Motor neuron (in vitro differentiated cells): ENCODE measurements around the gene RELN. TPM values are rescaled to one million over a fixed set of nuclear protein-coding genes. Genes with fewer than 3 reads are reported as not detected.
A peak's percentile ranks its signal among the peaks of the same experiment; 100 is the strongest.

Experiments used
- ATAC-seq, 8 experiments: fragments of 200-7000 bp; cut with Tn5 transposase; replicated peaks in 6 of 8; 2 replicates each; pipeline ENCODE4 v1.8.0; 2021; ENCODE audit warnings: mild to moderate bottlenecking in 8 of 8, moderate library complexity in 8 of 8
- H3K27ac ChIP-seq, 2 donors: fragments of 250-450 bp; sonication (Bioruptor Pico); 2 replicates each; pipeline ENCODE4 v1.9.0; 2021; ENCODE audit warnings: antibody characterized with exemption in 2 of 2, mild to moderate bottlenecking in 2 of 2, moderate library complexity in 1 of 2
- H3K4me1 ChIP-seq, 2 donors: fragments of 250-450 bp; sonication (Bioruptor Pico); replicated peaks in 1 of 2; 2 replicates each; pipeline ENCODE4 v1.6.1; 2021; ENCODE audit warnings: antibody characterized with exemption in 2 of 2, mild to moderate bottlenecking in 2 of 2, moderate library complexity in 1 of 2
- H3K4me3 ChIP-seq, 5 donors: fragments of 250-450 bp; sonication (Bioruptor Pico); 2 replicates each; pipeline ENCODE4 v1.9.0; 2021; ENCODE audit warnings: antibody characterized with exemption in 5 of 5, mild to moderate bottlenecking in 5 of 5, moderate library complexity in 4 of 5
- WGBS, 10 experiments: fragments of 450-650 bp; shearing (Covaris generic); methylation state at CpG; one replicate each; pipeline ENCODE4 v1.0.0; 2022; 5-methylcytosine and 5-hydroxymethylcytosine counted together
- in situ Hi-C, 9 experiments: fragments of 400-800 bp; cut with MboI; loops; one replicate each; pipeline ENCODE4 v1.15.0; 2021; ENCODE audit warnings: low sequenced_read_pairs in 9 of 9, low pct_unique_long_range_greater_than_20kb in 2 of 9; ENCODE audit not compliant: unreplicated experiment in 9 of 9
- total RNA-seq, 8 experiments: library from RNA; unstranded; fragments of 300-600 nt; gene quantifications; 2 replicates each; pipeline versions ENCODE4 v1.2.3 to v1.2.4, GENCODE V29; 2022

Gene RELN
- total RNA-seq, 8 experiments from 2014 or later: 0.36 to 72.9 (median 35.2) TPM

- WGBS, 10 experiments: 0 to 89% (median 57%) methylated on average over 1 of the region's 1 CpG; no CpG with 5 or more reads in 1 of the 10 experiments
- in situ Hi-C loops: no loop called here
- ATAC-seq: peak in 3 of 8 experiments; percentile 43 to 70 (median 56)
- Histone ChIP-seq H3K4me1 (peaks cover 9 to 39% of the 10 kb centered on the region in 2 donors), H3K27ac (no peak overlapping the region), H3K4me3 (no peak overlapping the region)
These were observed 290.4 kb downstream of the RELN start for GRCh38 chr7:103699032-103699431.

- H3K4me3 ChIP-seq: no peak overlapping the region
These were observed 291.4 kb downstream of the RELN start for GRCh38 chr7:103698064-103698463.

GRCh38 chr7:103695521-103695920 is 293.9 kb downstream of the RELN start:
- WGBS, 10 experiments: 0 to 76% (median 52%) methylated on average over 1 to 4 of the region's 4 CpGs
- H3K4me3 ChIP-seq: no peak overlapping the region
- in situ Hi-C loops: no loop called here
- peaks cover 17 to 41% of the 10 kb centered on the region in 2 donors for H3K4me1 ChIP-seq
- peak in 7 of 8 experiments; percentile 37 to 93 (median 79) for ATAC-seq
- no peak overlapping the region for H3K27ac ChIP-seq

More at GRCh38 chr7:103698064-103698463, 291.4 kb downstream of the RELN start:
- in situ Hi-C loops: no loop called here
- Histone ChIP-seq H3K4me1 (peaks cover 9 to 39% of the 10 kb centered on the region in 2 donors), H3K27ac (no peak overlapping the region)
- no peak for ATAC-seq

GRCh38 chr7:103694304-103694703 is 295.2 kb downstream of the RELN start:
- in situ Hi-C loops: no loop called here
- no peak for ATAC-seq
- WGBS, 10 experiments: 31 to 100% (median 92%) methylated on average over 1 to 4 of the region's 4 CpGs; no CpG with 5 or more reads in 3 of the 10 experiments

GRCh38 chr7:103691291-103691690 is 298.2 kb downstream of the RELN start:
- Histone ChIP-seq H3K4me1 (peaks cover 34 to 51% of the 10 kb centered on the region in 2 donors), H3K27ac (no peak overlapping the region), H3K4me3 (no peak overlapping the region)
- in situ Hi-C loops: no loop called here
- ATAC-seq: no peak
- WGBS, 10 experiments: 0 to 100% (median 82%) methylated on average over 1 to 4 of the region's 4 CpGs; no CpG with 5 or more reads in 2 of the 10 experiments

More at GRCh38 chr7:103694304-103694703, 295.2 kb downstream of the RELN start:
- no peak overlapping the region for H3K4me3 ChIP-seq
- H3K27ac ChIP-seq: no peak overlapping the region
- peaks cover 26 to 42% of the 10 kb centered on the region in 2 donors for H3K4me1 ChIP-seq

- no peak overlapping the region for H3K4me3 ChIP-seq
- peak in 5 of 8 experiments; percentile 52 to 77 (median 71) for ATAC-seq
- in situ Hi-C loops: no loop called here
- peak overlapping the region in 1 of 2 donors; percentile 7 for H3K27ac ChIP-seq
- WGBS, 10 experiments: 3 to 80% (median 53%) methylated on average over 1 to 5 of the region's 6 CpGs; no CpG with 5 or more reads in 1 of the 10 experiments
- H3K4me1 ChIP-seq: peaks cover 27 to 51% of the 10 kb centered on the region in 2 donors
These were observed 299.1 kb downstream of the RELN start for GRCh38 chr7:103690242-103690974.

GRCh38 chr7:103689255-103689654 is 300.2 kb downstream of the RELN start:
- peak in 5 of 8 experiments; percentile 64 to 80 (median 75) for ATAC-seq
- in situ Hi-C loops: no loop called here
- H3K4me1 ChIP-seq: peaks cover 25 to 50% of the 10 kb centered on the region in 2 donors
- H3K4me3 ChIP-seq: no peak overlapping the region
- H3K27ac ChIP-seq: peak overlapping the region in 1 of 2 donors; percentile 12
- 15 to 73% (median 51%) methylated on average over 2 to 5 of the region's 5 CpGs; no CpG with 5 or more reads in 2 of the 10 experiments for WGBS, 10 experiments

- no peak overlapping the region for H3K27ac ChIP-seq
- ATAC-seq: no peak
- no peak overlapping the region for H3K4me3 ChIP-seq
- in situ Hi-C loops: no loop called here
- peaks cover 25 to 50% of the 10 kb centered on the region in 2 donors for H3K4me1 ChIP-seq
- WGBS, 10 experiments: 40 to 100% (median 82%) methylated on average over 1 of the region's 1 CpG; no CpG with 5 or more reads in 4 of the 10 experiments
These were observed 301.5 kb downstream of the RELN start for GRCh38 chr7:103687951-103688350.

- Histone ChIP-seq H3K27ac (no peak overlapping the region), H3K4me1 (peaks cover 25 to 50% of the 10 kb centered on the region in 2 donors), H3K4me3 (no peak overlapping the region)
- no peak for ATAC-seq
- 0 to 100% (median 100%) methylated on average over 1 of the region's 1 CpG; no CpG with 5 or more reads in 3 of the 10 experiments for WGBS, 10 experiments
- in situ Hi-C loops: no loop called here
These were observed 302.2 kb downstream of the RELN start for GRCh38 chr7:103687272-103687671.

- 0 to 86% (median 46%) methylated on average over 1 to 2 of the region's 2 CpGs; no CpG with 5 or more reads in 3 of the 10 experiments for WGBS, 10 experiments
These were observed 302.7 kb downstream of the RELN start for GRCh38 chr7:103686763-103687162.

GRCh38 chr7:103686064-103686463 is 303.4 kb downstream of the RELN start:
- ATAC-seq: peak in 3 of 8 experiments; percentile 24 to 40 (median 28)
- in situ Hi-C loops: no loop called here
- no peak overlapping the region for H3K27ac ChIP-seq

More at GRCh38 chr7:103686763-103687162, 302.7 kb downstream of the RELN start:
- ATAC-seq: no peak
- H3K27ac ChIP-seq: no peak overlapping the region
- H3K4me1 ChIP-seq: peaks cover 25 to 50% of the 10 kb centered on the region in 2 donors
- no peak overlapping the region for H3K4me3 ChIP-seq
- in situ Hi-C loops: no loop called here

GRCh38 chr7:103685646-103686045 is 303.8 kb downstream of the RELN start:
- in situ Hi-C loops: no loop called here
- no peak overlapping the region for H3K4me3 ChIP-seq
- WGBS, 10 experiments: 0 to 100% (median 90%) methylated on average over 1 to 2 of the region's 2 CpGs
- H3K4me1 ChIP-seq: peaks cover 18 to 43% of the 10 kb centered on the region in 2 donors
- no peak for ATAC-seq
- H3K27ac ChIP-seq: no peak overlapping the region

More at GRCh38 chr7:103686064-103686463, 303.4 kb downstream of the RELN start:
- 50 to 100% (median 79%) methylated on average over 1 to 2 of the region's 2 CpGs; no CpG with 5 or more reads in 2 of the 10 experiments for WGBS, 10 experiments
- Histone ChIP-seq H3K4me3 (no peak overlapping the region), H3K4me1 (peaks cover 21 to 47% of the 10 kb centered on the region in 2 donors)

GRCh38 chr7:103683348-103683747 is 306.1 kb downstream of the RELN start:
- ATAC-seq: no peak
- in situ Hi-C loops: no loop called here
- 60 to 100% (median 86%) methylated on average over 1 to 2 of the region's 2 CpGs; no CpG with 5 or more reads in 5 of the 10 experiments for WGBS, 10 experiments
- no peak overlapping the region for H3K27ac ChIP-seq
- H3K4me3 ChIP-seq: no peak overlapping the region
- H3K4me1 ChIP-seq: peaks cover 6 to 25% of the 10 kb centered on the region in 2 donors
